ENCODE results near the gene KANTR. TPM values are rescaled to one million over a fixed set of nuclear protein-coding genes. Genes with fewer than 3 reads are reported as not detected.
"Not testable (repeated sequence)": the region's sequence is repeated elsewhere in the genome, so short reads cannot be mapped to it uniquely, and the experiment has no call there.

KANTR gene
- polyA plus RNA-seq, 1 donor: 25.0 TPM

DNA sequence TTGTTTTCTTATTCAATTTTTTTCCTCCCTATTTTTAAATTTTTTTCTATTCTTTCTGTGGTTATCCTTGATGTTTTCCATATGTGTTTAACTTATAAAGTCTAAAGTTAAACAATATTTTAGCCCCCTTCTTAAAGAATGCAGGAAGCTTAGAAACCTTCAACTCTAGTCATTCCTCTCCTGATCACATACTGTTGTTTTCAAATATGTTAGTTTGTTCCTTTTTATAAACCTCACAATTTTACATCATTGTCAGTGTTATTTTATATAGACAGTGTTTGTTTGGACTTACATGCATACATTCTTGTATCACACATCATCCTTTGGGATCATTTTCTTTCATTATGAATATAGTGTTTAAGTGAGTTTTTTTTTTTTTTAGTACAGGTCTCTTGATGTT is 31.6 kb downstream of the KANTR start:
- no peak for DNase-seq

- no peak for DNase-seq
Measured at GRCh38 chrX:53126377-53126776, 32.4 kb downstream of the KANTR start.

DNA sequence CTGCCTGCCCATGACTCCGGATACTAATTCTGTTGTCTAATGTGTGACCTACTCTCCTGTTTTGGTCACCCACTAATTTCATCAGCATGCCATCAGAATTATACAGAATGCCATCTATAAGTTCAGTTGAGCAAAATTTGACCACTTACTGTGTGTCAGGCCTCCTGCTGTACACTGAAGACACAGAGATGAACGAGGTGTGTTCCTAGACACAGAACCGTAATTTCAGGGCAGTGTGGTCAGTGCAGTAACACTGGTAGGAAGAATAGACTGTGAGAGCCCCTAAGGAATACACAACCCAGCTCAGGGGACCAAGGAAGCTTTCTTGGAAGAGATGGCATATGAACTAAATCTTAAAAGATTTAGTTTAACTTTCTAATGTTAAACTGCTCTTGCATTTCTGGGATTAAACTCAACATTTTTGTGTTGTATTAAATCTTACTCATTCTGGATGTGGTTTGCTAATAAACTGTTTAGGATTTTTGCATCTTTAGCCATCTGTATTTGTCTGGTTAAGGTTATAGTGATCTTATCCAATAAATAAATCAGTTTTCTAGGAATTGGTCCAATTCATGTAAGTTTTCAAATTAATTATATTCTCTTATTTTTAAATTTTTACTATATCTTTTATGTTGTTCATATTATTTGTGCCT is 34.3 kb downstream of the KANTR start:
- DNase-seq: no peak

GRCh38 chrX:53133400-53133799 is 39.5 kb downstream of the KANTR start:
- no peak for DNase-seq

DNA sequence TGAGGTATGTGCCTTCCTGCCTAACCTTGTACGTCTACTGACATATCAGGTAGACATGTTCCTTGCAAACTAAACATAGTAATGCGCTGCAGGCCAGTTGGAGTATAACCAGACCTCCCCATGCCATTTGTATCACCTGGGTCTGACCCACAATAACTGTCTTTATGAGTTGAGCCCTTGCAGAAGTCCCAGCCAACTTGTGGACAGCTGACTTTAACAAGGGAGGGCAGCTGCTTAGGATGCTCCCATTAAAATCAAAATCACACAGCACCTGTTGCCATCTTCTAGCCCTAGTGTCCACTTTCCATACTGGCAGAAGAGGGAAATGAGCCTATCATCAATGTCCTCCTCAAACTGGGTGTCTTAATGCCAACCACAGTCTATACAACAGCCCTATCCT is 41.6 kb downstream of the KANTR start:
- DNase-seq: no peak

DNA sequence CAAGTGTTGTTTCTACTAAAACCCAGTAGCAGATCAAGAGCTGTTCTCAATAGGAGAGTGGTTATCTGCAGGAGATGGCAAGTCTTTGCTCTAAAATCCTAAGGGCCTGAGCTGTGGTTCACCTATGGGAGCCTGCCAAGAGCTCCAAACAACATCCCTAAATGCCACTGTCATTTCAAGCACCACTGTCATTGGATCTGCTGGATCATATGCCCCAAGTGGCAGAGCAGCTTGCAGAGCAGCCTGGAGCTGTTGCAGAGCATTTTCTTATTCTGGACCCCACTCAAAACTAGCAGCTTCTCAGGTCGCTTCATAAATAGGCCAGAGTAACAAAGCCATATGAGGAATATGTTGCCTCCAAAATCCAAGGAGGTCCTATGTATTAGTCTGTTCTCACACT is 59.6 kb downstream of the KANTR start:
- DNase-seq: no peak

GRCh38 chrX:53155512-53156206 is 61.7 kb downstream of the KANTR start:
- no peak for DNase-seq

- DNase-seq: no peak
Measured at GRCh38 chrX:53156207-53156596, 62.3 kb downstream of the KANTR start.

DNA sequence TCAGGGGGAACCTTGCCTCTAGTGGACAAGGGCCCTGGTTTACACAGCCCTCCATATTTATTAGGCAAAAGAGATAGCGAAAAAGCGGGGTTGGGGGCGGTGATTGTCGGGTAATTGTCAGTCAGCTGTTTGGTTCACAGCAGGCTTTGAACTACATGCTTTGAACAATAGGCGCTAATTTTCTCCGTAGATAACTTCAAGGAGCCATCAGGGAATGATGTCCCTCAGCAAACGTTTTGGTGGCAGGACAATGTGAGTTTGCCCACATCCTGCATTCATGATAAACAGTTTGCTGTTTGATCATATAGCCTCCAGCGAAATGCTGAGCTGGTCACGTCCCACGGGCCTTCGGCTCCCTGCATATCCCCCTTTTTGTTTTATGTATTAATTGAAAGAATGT is 65.2 kb downstream of the KANTR start:
- DNase-seq: no peak

DNA sequence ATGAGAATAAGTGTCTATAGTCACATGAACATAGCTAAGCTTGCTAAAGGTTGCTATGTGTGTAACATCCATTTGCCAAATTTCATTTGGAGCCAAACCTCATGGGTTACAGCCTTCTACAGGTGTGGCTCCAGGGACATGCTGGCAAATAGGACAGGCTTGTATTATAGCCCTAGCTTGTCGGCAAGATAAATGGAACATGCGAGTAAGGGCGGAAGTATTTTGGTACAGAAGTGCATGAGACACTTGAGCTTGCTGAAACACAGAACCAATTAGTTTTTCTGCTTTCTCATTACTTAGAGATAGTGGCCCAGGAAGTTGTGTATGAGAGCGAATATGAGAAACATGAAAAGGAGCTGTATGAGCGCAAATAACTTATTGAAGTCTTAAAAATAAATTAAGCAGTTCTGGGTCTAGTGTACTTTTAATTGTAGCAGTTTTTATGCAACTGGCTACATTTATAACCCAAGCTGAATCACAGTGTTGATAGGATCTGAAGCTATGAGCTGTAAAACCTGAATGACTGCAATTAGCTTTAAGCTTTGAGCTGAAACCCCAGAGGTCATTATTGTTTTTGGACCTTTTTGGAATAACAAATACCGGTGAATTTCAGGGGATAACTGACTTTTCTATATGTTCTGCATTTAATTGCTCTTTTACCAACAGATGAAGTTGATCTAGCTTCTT is 66.5 kb downstream of the KANTR start:
- DNase-seq: no peak

GRCh38 chrX:53163436-53163835 is 69.5 kb downstream of the KANTR start:
- no peak for DNase-seq

- DNase-seq: not testable (repeated sequence)
Measured at GRCh38 chrX:53164566-53164965, 70.6 kb downstream of the KANTR start.

GRCh38 chrX:53166103-53166502 is 72.2 kb downstream of the KANTR start:
- no peak for DNase-seq

DNA sequence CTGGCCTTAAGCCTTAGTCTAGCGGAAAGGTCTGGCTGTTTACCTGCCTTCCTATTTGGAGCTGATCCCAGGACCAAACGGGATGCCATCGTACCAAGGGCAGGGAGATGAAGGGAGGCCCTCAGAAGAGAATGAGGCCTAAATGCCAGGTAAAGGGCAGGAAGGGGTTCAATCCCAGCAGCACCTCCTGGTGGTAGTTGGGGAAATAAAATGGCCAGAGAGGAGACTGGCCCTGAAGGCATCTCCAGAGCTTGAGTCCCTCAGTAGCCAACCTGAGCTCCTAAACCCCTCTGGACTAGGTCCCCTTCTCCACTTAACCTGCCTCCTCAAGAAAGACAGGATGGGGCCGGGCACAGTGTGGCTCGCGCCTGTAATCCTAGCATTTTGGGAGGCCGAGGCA is 77.4 kb downstream of the KANTR start:
- DNase-seq: no peak

Other genes with a start within 250 kb of the KANTR start
- gene XAGE3, start 226.1 kb upstream of the KANTR start, polyA plus RNA-seq (ENCODE audit: insufficient read length): not detected
- 20.0 TPM for gene FAM156B, start 196.8 kb upstream of the KANTR start, polyA plus RNA-seq (ENCODE audit: insufficient read length)
- 36.2 TPM for gene FAM156A, start 135.6 kb upstream of the KANTR start, polyA plus RNA-seq (ENCODE audit: insufficient read length)
- 26.3 TPM for gene GPR173, start 45.4 kb upstream of the KANTR start, polyA plus RNA-seq (ENCODE audit: insufficient read length)
- gene TSPYL2, start 11.8 kb upstream of the KANTR start, polyA plus RNA-seq (ENCODE audit: insufficient read length): 41.7 TPM
- 79.6 TPM for gene KDM5C, start 131.1 kb downstream of the KANTR start, polyA plus RNA-seq (ENCODE audit: insufficient read length)
- 17.2 TPM for gene IQSEC2, start 187.4 kb downstream of the KANTR start, polyA plus RNA-seq (ENCODE audit: insufficient read length)